NCI-H2107 (cell line): ENCODE measurements around the gene TMEM132D.
"Not testable (repeated sequence)": the region's sequence is repeated elsewhere in the genome, so short reads cannot be mapped to it uniquely, and the experiment has no call there.

Experiments used
- DNase-seq: peaks from one replicate; lab custom pipeline; 2025; lab: John Stamatoyannopoulos, UW

Gene TMEM132D

GRCh38 chr12:129589503-129589902, 314.3 kb downstream of the TMEM132D start:
- no peak for DNase-seq

DNA sequence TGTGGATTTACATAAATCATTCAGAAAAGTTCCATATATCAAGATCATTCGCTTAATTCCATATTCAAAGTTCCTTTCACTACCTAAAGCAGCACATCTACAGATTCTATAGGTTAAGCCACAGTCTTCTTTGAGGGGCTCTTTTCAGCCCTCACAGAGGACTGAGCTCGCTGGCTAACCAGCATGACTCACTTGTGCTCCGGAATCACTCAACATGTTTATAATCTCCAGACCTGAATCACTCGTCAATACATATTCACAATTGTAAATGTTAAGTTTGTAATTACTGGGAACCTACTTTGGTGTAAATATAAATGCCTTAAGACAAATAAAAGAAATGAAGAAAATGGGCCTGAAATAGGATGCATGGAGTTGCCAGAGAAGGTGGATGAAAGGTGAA, 315.7 kb downstream of the TMEM132D start:
- DNase-seq, result no peak

DNA sequence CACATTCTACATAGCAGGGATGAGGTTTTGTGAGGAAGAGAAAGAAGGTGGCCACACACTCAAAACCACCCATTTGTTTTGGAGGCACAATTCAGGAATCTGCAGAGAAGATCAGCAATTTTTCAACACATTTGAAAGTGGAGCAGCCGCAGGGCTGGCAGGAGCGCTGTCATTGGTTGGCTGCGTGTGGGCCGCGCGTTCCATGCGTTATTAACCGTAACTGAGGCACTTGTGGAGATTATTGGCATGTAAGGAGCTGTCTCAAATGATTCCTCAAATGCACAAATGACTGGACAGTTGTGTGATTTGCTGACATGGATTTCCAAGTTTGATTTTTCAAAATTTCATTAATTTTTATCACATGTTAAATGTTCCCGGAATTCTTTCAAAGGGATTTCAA, 318.5 kb downstream of the TMEM132D start:
- no peak for DNase-seq

- DNase-seq, result no peak
These were observed 323.9 kb downstream of the TMEM132D start for GRCh38 chr12:129579879-129580278.

DNA sequence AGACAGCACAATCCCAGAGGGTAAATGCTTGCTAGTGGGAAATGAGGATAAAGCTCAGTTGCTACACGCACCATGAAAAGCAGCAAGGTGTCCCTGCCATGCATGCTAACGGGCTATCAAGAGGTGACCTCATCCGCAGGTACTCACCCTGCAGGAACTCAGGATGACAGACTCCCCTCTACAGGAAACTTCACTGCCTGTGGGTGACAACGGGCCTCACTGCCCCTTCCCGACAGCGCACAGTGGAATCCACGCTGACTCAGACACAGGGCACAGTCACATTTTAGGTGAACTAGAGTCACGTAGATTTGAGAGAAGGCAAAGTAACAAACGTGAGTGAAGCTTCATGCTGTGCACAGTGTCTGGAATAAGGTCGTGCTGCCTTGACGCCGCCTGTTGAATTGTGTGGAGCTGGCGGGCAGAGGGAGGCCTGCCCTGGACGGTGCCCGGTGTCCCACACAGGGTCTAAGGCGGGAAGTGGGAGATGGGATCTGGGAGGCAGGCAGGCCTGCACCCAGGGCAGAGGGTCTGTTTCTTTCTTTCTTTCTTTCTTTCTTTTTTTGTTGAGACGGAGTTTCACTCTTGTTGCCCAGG, 331.8 kb downstream of the TMEM132D start:
- DNase-seq, result no peak

GRCh38 chr12:129570796-129571400, 332.9 kb downstream of the TMEM132D start:
- no peak for DNase-seq

GRCh38 chr12:129566800-129567199, 337.0 kb downstream of the TMEM132D start:
- no peak for DNase-seq

- no peak for DNase-seq
These were observed 339.1 kb downstream of the TMEM132D start for GRCh38 chr12:129564768-129565167.

- no peak for DNase-seq
These were observed 340.6 kb downstream of the TMEM132D start for GRCh38 chr12:129563266-129563665.

- DNase-seq, result no peak
These were observed 342.5 kb downstream of the TMEM132D start for GRCh38 chr12:129561304-129561703.

DNA sequence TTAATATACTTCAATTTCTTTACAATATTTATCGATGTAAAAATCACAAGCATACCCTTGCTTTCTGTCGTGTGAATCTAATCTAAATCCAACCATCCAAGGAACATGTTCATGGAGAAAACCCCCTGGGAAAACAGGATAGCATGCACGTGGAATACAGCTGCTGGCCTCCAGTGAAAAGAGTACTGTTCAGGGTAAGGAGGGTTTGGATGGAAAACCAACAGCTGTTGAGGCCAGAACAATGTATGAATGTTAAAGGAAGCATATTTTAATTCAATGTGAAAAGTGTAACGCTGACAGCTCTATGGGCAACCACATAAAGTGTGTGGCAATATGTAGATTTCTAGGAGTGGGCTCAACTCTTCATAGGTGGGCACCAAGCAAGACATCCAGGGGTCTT, 344.0 kb downstream of the TMEM132D start:
- DNase-seq, result no peak

DNA sequence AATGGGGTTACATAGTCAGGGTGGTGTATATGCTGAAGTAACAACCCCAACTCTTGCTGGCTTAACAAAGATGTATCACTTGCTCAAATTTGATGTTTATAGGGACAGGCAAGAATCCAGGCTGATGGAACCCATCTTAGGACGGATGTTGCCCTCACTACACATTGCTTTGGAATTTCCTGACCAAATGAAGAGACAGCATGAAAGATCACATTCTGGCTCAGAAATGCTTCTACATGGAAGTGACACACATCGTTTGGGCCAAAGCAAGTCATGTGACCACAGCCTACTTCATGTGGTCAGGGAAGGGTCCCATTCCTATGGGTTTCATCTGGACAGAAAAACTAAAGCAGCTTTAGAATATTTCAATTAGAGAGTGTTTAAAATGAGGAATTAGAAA, 345.8 kb downstream of the TMEM132D start:
- no peak for DNase-seq

DNA sequence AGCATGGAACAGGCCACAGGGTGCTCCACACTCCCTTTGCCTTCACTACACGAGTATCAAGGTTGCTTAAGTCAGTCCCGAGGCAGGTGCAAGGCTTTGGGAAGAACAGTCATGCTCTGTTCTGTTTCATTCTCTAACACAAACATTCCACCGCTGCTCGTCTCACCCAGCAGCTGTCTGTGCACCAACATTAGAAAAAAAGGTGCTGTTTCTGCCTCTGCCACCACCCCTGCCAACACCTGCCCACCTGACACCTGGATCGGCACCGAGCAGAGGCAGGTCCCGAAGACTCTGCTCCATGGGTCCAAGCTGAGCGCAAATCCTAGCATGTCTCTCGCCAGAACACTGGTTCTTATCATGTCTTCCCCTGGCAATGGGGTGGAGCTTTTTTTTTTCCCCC, 347.7 kb downstream of the TMEM132D start:
- no peak for DNase-seq

GRCh38 chr12:129552996-129553750, 350.7 kb downstream of the TMEM132D start:
- DNase-seq, result no peak

DNA sequence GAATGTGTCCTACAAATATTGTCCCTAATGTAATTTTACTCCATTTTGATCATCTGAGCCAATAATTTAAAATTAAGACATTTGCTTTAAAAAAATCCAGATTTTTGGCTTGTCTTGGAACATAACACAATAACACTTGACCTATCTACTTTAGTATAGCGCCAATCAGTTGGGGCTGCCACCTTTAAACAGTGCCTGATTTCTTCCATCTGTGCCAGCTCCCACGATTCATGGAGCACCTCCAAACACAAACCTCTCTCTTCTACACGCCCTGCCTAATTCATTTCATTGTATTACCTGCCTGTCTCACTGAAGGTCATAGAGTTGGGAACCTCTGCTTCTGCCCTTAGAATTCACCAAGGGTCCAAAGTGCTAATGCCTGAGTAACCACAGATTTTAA, 352.4 kb downstream of the TMEM132D start:
- DNase-seq, result no peak

- peak; percentile 81 for DNase-seq
These were observed 353.5 kb downstream of the TMEM132D start for GRCh38 chr12:129550353-129550752.

DNA sequence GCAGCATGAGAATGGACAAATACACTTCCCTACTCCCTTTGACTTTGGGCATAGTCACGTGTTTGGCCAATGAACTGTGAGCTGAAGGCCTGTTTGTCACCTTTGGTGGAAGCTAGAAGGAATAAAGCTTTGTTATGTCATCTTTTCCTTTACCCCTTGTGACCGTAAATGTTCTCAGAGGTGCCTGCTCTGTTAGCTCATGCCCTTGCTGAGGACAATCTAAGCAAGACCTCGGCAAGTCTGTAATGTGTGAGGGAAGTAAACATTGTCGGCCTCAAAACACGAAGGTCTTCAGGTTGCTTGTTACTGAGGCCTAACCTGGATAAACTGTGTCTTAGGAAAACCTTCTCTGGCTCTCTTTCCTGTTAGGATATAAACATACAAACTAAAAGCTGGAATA, 354.2 kb downstream of the TMEM132D start:
- no peak for DNase-seq

GRCh38 chr12:129549020-129549419, 354.8 kb downstream of the TMEM132D start:
- DNase-seq, result not testable (repeated sequence)

GRCh38 chr12:129544716-129545115, 359.1 kb downstream of the TMEM132D start:
- no peak for DNase-seq

DNA sequence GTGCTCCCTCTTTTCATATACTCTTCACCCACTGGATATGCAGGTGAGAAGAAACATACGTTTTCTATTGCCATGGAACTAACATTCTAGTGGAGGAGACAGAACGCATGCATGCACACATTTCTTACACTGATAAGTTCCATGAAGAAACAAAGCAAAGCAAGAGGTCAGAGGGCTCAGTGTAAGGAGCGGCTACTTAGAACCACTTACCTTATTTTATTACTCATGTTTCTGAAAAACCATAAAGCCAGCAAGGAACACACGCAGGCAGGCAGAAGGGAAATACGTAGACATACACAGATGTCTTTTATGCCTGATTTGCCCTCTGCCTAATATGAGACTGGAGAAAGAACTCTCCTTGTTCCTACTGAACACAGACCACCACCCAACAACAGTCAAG, 362.9 kb downstream of the TMEM132D start:
- DNase-seq, result no peak

DNA sequence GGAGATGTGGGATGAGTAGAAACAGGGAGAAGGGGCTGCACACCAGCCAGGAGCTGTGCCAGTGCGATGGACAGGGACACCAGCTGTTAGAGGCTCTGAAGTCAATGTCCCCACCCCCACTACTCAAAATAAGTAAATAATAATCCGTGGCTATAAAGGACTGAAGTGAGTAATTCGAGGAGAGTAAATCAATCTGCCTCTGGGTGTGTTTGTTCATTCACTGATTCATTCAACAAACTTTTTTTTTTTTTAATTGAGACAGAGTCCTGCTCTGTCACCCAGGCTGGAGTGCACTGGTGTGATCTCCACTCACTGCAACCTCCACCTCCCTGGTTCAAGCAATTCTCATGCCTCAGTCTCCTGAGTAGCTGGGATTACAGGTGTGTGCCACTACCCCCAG, 363.6 kb downstream of the TMEM132D start:
- DNase-seq, result no peak

DNA sequence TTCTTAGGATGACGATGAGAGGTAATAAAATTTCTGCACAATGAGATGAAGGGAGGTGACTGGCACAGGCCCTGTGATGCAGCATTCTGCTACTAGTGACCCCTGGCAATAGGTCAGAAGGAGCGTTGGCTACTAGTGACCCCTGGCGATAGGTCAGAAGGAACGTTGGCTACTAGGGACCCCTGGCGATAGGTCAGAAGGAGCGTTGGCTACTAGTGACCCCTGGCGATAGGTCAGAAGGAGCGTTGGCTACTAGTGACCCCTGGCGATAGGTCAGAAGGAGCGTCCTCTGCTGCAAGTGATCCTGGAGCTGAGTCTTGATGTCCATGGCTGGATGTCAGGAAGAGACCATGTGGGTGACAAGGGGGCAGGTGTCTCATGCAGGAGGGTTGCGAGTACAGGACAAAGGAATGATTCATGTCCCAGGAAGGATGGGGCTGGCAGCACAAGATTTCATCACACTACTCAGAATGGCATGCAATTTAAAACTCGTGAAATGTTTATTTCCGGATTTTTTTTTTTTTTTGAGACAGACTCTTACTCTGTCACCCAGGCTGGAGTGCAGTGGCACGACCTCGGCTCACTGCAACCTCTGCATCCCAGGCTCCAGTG, 365.0 kb downstream of the TMEM132D start:
- DNase-seq, result not testable (repeated sequence)

DNA sequence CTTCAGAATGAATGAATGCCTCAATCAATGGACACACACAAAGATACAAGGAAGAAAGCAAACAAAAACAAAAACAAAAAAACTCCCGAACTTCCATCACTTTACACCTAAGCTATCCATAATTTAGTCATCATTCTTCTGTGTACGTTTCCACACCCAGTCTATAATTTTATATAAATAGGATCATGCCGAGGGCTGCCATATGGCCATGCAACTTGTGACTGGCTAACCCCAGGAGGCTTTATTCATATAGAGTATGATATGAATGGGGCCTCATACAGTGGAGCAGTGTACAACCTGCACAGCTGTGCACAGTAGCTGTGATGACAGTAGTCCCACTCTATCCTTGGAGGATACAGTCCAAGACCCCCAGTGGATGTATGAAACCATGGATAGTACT, 365.7 kb downstream of the TMEM132D start:
- no peak for DNase-seq
